ENCODE data around the gene POTEJ. TPM values are rescaled to one million over a fixed set of nuclear protein-coding genes. Genes with fewer than 3 reads are reported as not detected.
"Not testable (repeated sequence)": the region's sequence is repeated elsewhere in the genome, so short reads cannot be mapped to it uniquely, and the experiment has no call there.

The POTEJ gene
- total and polyA plus RNA-seq, 10 of the 15 experiments (the other 5 are each of a cell fraction or from before 2014, with no cell fraction given) = not detected

GRCh38 chr2:130581491-130581890 is 29.7 kb upstream of the POTEJ start:
- H4K20me1 ChIP-seq (ENCODE audit: control insufficient read depth, insufficient read depth); H3K4me3 ChIP-seq; FAIRE-seq; H3K27ac ChIP-seq (ENCODE audit: control insufficient read depth, insufficient read depth); CTCF ChIA-PET; H3K36me3 ChIP-seq (ENCODE audit: control insufficient read depth in 2 of 2, insufficient read depth in 2 of 2, low read length in 1 of 2); H3K9ac ChIP-seq (ENCODE audit: control insufficient read depth, insufficient read depth, low read length); DNase-seq (ENCODE audit: low read depth, low spot score); H3K79me2 ChIP-seq (ENCODE audit: control insufficient read depth, insufficient read depth, low read length); H3K4me2 ChIP-seq (ENCODE audit: control insufficient read depth, insufficient read depth); BruUV-seq (replicated peaks); H3K4me1 ChIP-seq (ENCODE audit: control insufficient read depth, insufficient read depth, low read length); RAD21 ChIA-PET (ENCODE audit: unreplicated experiment); in situ Hi-C loops (cut with MboI); H3K27me3 ChIP-seq (replicated peaks in 1 of 2; ENCODE audit: control insufficient read depth in 2 of 2, insufficient read depth in 2 of 2, low read length in 1 of 2); POLR2A ChIA-PET; H3K9me3 ChIP-seq (replicated peaks; ENCODE audit: control insufficient read depth, insufficient read depth, low read length); intact Hi-C loops (cut with micrococcal nuclease; ENCODE audit: unreplicated experiment); H2AFZ ChIP-seq (ENCODE audit: control insufficient read depth, low read depth, low read length); SMC1A ChIA-PET (ENCODE audit: uncharacterized antibody, unreplicated experiment); ATAC-seq: not testable (repeated sequence)
- 58% methylated on average over 5 of the region's 7 CpGs for WGBS (ENCODE audit: insufficient coverage, insufficient replicate concordance, low lambda C conversion rate, missing lambda C conversion rate)

- H3K79me2 ChIP-seq (ENCODE audit: control insufficient read depth, insufficient read depth, low read length); H3K4me2 ChIP-seq (ENCODE audit: control insufficient read depth, insufficient read depth); H3K27me3 ChIP-seq (replicated peaks in 1 of 2; ENCODE audit: control insufficient read depth in 2 of 2, insufficient read depth in 2 of 2, low read length in 1 of 2); POLR2A ChIA-PET; DNase-seq (ENCODE audit: low read depth, low spot score); H3K9ac ChIP-seq (ENCODE audit: control insufficient read depth, insufficient read depth, low read length); BruUV-seq (replicated peaks); H3K9me3 ChIP-seq (replicated peaks; ENCODE audit: control insufficient read depth, insufficient read depth, low read length); RAD21 ChIA-PET (ENCODE audit: unreplicated experiment); in situ Hi-C loops (cut with MboI); H3K36me3 ChIP-seq (ENCODE audit: control insufficient read depth in 2 of 2, insufficient read depth in 2 of 2, low read length in 1 of 2); H4K20me1 ChIP-seq (ENCODE audit: control insufficient read depth, insufficient read depth); H3K4me1 ChIP-seq (ENCODE audit: control insufficient read depth, insufficient read depth, low read length); ATAC-seq; FAIRE-seq; H3K4me3 ChIP-seq; H3K27ac ChIP-seq (ENCODE audit: control insufficient read depth, insufficient read depth); H2AFZ ChIP-seq (ENCODE audit: control insufficient read depth, low read depth, low read length); CTCF ChIA-PET; intact Hi-C loops (cut with micrococcal nuclease; ENCODE audit: unreplicated experiment); SMC1A ChIA-PET (ENCODE audit: uncharacterized antibody, unreplicated experiment): not testable (repeated sequence)
- WGBS (ENCODE audit: insufficient coverage, insufficient replicate concordance, low lambda C conversion rate, missing lambda C conversion rate) = 57% methylated on average over 4 of the region's 7 CpGs
These were observed 28.3 kb upstream of the POTEJ start for GRCh38 chr2:130582970-130583369.

GRCh38 chr2:130583582-130583981 is 27.7 kb upstream of the POTEJ start:
- H3K4me2 ChIP-seq (ENCODE audit: control insufficient read depth, insufficient read depth); POLR2A ChIA-PET; ATAC-seq; H3K4me1 ChIP-seq (ENCODE audit: control insufficient read depth, insufficient read depth, low read length); FAIRE-seq; H3K36me3 ChIP-seq (ENCODE audit: control insufficient read depth in 2 of 2, insufficient read depth in 2 of 2, low read length in 1 of 2); SMC1A ChIA-PET (ENCODE audit: uncharacterized antibody, unreplicated experiment); H3K79me2 ChIP-seq (ENCODE audit: control insufficient read depth, insufficient read depth, low read length); H3K9ac ChIP-seq (ENCODE audit: control insufficient read depth, insufficient read depth, low read length); intact Hi-C loops (cut with micrococcal nuclease; ENCODE audit: unreplicated experiment); DNase-seq (ENCODE audit: low read depth, low spot score); H4K20me1 ChIP-seq (ENCODE audit: control insufficient read depth, insufficient read depth); H2AFZ ChIP-seq (ENCODE audit: control insufficient read depth, low read depth, low read length); H3K9me3 ChIP-seq (replicated peaks; ENCODE audit: control insufficient read depth, insufficient read depth, low read length); in situ Hi-C loops (cut with MboI); H3K4me3 ChIP-seq; RAD21 ChIA-PET (ENCODE audit: unreplicated experiment); H3K27ac ChIP-seq (ENCODE audit: control insufficient read depth, insufficient read depth); CTCF ChIA-PET; H3K27me3 ChIP-seq (replicated peaks in 1 of 2; ENCODE audit: control insufficient read depth in 2 of 2, insufficient read depth in 2 of 2, low read length in 1 of 2); BruUV-seq (replicated peaks): not testable (repeated sequence)
- 7% methylated on average over 3 of the region's 7 CpGs for WGBS (ENCODE audit: insufficient coverage, insufficient replicate concordance, low lambda C conversion rate, missing lambda C conversion rate)

- H2AFZ ChIP-seq (ENCODE audit: control insufficient read depth, low read depth, low read length); ATAC-seq; H3K4me1 ChIP-seq (ENCODE audit: control insufficient read depth, insufficient read depth, low read length); in situ Hi-C loops (cut with MboI); H3K36me3 ChIP-seq (ENCODE audit: control insufficient read depth in 2 of 2, insufficient read depth in 2 of 2, low read length in 1 of 2); SMC1A ChIA-PET (ENCODE audit: uncharacterized antibody, unreplicated experiment); DNase-seq (ENCODE audit: low read depth, low spot score); intact Hi-C loops (cut with micrococcal nuclease; ENCODE audit: unreplicated experiment); H3K4me2 ChIP-seq (ENCODE audit: control insufficient read depth, insufficient read depth); H4K20me1 ChIP-seq (ENCODE audit: control insufficient read depth, insufficient read depth); RAD21 ChIA-PET (ENCODE audit: unreplicated experiment); H3K27me3 ChIP-seq (replicated peaks in 1 of 2; ENCODE audit: control insufficient read depth in 2 of 2, insufficient read depth in 2 of 2, low read length in 1 of 2); H3K79me2 ChIP-seq (ENCODE audit: control insufficient read depth, insufficient read depth, low read length); H3K27ac ChIP-seq (ENCODE audit: control insufficient read depth, insufficient read depth); POLR2A ChIA-PET; CTCF ChIA-PET; BruUV-seq (replicated peaks); FAIRE-seq; H3K9ac ChIP-seq (ENCODE audit: control insufficient read depth, insufficient read depth, low read length); H3K4me3 ChIP-seq; H3K9me3 ChIP-seq (replicated peaks; ENCODE audit: control insufficient read depth, insufficient read depth, low read length): not testable (repeated sequence)
- WGBS (ENCODE audit: insufficient coverage, insufficient replicate concordance, low lambda C conversion rate, missing lambda C conversion rate) = 90% methylated on average over 2 of the region's 4 CpGs
These were observed 26.5 kb upstream of the POTEJ start for GRCh38 chr2:130584726-130585125.

All from GM12878 (cell line).